Middle frontal gyrus (tissue), 1 donor: ENCODE data around the gene RGL1.
"Not testable (repeated sequence)": the region's sequence is repeated elsewhere in the genome, so short reads cannot be mapped to it uniquely, and the experiment has no call there.

ENCODE experiments used
- DNase-seq: peaks from one replicate; pipeline ENCODE4 v3.0.0-alpha.2; 2015; ENCODE audit warnings: low spot score; ENCODE audit errors: extremely low spot score

RGL1 gene

DNA sequence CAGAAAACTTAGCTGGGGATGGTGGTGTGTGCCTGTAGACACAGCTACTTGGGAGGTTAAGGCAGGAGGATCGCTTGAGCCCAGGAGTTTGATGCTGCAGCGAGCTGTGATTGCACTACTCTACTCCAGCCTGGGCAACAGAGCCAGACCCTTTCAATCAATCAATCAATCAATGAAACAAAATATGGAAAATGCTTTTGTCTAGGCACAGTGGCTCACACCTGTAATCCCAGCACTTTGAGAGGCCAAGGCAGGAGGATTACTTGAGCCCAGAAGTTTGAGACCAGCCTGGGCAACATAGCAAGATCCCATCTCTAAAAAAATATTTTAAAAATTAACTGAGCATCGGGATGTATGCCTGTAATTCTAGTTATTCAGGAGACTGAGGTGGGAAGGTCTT is 19.0 kb upstream of the RGL1 start:
- DNase-seq, result not testable (repeated sequence)

DNA sequence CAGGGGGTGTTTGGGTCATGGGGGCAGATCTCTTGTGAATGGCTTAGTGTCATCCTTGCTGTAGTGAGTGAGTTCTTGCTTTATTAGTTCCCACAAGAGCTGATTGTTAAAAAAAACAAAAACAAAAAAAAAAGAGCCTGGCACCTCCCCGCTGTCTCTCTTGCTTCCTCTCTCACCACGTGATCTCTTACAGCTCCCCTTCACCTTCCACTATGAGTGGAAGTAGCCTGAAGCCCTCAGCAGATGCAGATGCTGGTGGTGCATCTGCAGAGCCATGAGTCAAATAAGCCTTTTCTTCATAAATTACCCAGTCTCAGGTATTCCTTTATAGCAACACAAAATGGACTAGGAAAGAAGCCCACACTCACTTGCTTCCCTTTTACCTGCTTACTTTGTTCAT is 17.2 kb upstream of the RGL1 start:
- no peak for DNase-seq

DNA sequence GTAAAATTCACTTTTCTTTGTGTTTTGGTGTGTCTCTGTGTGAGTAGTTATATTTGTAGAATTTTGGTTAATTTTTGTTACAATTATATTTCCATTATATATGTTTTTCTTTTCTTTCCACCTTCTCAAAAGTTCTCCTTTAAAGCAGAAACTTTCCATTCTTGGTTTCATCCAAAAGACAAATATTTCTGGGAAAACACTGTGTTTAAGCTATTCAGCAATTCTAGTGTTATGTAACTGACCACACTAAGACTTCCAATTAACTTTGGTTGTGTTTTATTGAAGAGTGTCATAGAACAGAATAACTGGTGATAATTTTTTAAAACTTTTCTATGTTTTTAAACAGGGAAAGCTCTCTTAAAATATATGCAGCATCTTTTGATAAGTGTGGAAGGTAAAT is 13.6 kb upstream of the RGL1 start:
- DNase-seq, result no peak

DNA sequence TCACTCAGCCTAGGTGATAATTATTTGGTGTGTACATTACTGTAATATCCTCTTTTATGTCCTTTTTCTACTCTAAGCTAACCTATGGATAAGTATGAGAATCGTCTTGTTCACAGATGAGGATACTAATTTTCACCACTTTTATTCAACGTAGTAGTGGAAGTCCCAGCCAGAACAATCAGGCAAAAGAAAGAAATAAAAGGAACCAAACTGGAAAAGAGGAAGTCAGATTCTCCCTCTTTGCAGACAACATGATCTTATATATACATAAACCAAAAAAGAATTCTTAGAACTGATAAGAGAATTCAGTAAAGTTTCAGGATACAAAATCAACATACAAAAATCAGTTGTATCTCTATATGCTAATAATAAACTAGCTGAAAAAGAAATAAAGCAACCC is 12.6 kb upstream of the RGL1 start:
- DNase-seq, result no peak

DNA sequence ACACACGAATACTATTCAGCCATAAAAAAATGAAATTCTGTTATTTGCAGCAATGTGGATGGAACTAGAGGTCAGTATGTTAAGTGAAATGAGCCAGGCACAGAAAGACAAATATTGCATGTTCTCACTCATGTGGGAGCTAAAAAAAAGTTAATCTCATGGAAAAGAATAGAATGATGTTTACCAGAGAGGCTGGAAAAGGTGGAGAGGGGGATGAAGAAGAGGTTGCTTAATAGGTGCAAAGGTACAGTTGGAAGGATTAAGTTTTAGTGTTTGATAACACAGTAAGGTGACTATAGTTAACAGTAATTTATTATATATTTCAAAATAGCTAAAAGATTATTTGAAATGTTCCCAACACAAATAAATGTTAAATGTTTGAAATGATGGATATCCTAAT is 10.8 kb upstream of the RGL1 start:
- DNase-seq, result no peak

DNA sequence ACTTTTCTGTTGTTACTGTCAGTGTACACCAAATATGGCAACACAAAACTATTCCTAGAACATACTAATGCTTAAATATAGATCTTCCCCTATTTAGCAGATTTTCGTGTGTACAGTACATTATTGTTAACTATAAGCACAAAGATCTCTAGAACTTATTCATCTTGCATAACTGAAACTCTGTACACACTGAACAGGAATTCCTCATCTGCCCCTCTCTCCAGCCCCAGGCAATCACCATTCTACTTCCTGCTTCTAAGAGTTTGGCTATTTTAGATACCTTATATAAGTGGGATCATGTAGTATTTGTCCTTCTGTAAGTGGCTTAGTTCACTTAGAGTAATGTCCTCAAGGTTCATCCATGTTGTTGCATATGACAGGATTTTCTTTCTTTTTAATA is 4.5 kb upstream of the RGL1 start:
- no peak for DNase-seq

DNA sequence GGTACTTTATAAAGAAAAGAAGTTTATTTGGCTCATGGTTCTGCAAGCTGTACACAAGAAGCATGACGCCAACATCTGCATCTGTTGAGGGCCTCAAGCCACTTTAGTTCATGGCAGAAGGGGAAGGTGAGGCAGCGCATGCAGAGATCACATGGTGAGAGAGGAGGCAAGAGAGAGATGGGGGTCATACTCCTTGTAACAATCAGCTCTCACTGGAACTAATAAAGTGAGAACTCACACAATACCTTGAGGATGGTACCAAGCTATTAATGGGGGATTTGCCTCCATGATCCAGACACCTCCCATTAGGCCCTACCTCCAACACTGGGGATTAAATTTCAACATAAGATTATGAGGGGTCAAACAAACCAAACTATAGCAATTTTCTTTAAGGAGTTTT is 3.3 kb upstream of the RGL1 start:
- no peak for DNase-seq

DNA sequence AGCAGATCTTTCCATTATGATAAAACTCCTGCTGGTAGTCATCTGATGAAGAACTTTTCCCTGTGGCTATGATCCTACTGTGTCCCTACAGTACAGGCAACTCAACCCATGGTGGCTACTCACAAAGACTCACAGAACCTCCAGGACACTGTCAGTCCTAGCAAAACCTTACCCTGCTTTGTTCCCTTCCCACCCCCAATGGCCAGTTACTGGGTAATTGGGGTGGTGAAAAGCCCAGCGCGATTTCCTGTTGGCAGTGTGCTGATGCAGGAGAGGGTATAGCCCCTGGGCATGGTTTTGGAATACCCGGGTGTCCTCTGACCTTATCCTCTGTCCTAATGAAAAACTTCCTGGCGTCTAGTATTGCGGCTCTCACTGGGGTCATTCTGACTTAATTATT is 533 bp upstream of the RGL1 start:
- no peak for DNase-seq

DNA sequence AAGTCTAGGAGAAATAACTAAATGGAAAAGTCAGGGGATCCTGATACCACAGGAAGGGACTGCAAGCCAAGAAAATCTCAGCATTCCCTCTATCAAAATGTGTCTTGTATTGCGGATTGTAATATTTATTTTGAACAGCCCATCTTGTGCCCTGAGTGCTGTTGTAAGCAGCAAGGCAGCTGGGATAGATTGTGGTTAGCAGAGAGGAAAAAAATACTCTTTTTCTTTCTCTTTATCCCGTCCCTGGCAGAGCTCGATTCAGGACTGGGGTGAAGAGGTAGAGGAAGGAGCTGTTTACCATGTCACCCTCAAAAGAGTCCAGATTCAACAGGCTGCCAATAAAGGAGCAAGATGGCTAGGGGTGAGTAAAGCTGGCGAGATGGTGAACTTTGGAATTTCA is 1.2 kb downstream of the RGL1 start:
- no peak for DNase-seq

DNA sequence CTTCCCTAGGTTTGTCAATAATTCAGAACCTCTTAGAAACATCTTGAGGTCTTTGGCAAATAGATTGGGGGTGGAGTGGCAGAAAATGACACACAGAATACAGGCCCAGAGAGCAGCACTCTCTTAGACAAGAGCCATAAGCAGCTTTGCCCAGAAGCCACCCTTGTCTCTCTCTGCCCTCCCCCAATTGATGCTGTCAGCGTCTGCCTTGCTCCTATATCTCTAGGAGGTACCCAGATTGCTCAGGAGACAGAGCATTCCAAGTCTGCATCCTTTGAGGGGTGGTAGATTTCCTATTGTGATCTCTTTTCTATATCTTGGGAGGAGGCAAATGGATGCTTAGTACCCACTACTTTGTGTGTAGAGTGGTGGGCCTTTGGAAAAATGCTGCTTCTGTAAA is 1.8 kb downstream of the RGL1 start:
- DNase-seq, result no peak

DNA sequence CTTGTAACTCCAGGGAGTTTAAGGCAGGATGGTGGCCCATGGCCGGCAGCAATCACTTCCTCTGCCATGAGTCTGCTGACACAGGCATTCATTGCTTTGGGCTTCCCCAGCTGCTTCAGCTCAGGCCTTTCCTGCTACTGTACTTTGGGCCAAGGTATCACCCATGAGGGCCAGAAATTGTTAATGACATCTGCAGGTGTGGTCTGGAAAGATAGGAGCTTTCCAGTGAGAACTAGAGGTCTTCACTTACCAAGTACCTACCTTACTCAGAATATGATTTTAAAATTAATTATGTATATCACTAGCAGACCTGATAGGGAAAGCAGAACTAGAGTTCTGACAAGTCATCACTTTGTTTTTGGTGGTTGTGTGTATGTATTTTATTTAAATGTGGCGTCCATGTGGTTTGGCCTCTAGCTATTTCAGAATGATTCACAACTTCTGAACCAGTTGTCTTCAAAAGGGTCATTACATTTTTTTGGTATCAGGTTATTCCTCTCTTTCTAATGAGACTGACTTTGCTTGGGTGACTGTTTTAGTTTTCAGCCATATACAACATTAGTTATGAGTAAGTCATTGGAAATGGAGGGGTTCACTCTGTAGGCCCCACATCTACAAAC is 2.7 kb downstream of the RGL1 start:
- DNase-seq, result no peak

DNA sequence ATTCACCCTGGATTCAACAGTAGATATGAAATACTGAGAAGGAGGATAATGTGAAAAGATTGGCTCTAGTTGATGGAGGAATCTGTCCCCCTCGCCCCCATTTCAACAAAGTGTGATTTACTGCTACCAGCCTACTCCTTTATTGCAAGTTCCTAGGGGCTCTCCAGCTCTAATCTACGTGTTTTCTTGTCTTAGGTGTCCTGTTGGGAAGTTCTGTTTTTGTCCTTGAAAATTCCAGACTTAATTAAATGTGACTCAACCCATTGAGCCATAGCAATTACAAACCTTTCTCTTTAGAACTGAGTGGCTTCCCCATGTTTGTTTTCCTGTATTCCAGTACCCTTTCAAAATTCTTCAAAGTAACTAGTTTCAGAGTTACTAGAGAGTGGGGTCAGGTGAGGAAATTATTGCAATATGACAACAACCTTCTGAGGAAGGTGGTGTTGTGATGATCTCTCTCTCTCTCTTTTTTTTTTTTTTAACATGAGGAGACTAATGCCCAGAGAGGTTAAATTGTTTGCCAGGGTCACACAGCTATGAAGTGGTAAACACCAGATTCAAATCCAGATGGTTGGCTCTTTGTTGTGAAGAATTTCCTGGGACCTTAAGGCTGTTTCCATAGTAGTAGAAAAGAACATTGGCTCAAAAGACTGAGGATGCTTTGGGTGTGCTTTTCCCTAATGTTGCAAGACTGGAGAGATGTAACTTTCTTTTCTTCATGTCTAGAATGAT is 3.5 kb downstream of the RGL1 start:
- no peak for DNase-seq

DNA sequence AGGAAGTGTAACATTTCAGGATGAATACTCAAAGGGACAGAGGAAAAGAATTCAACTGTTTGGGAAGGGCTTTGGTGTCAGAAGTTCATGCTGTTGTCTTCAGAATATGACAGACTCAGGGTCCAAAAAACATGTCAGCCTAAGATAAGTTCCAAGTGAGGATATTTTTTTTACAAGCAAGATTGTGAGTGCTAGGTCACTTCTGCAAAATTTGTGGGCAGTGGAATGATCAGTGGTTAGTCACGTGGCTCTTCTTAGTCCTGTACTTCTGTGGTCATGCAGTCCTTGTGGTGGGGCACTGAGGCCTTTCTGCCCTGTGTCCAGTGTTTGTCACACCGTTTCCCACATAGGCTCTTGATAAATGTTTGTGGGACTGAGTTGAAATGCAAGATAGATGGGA is 5.2 kb downstream of the RGL1 start:
- no peak for DNase-seq

DNA sequence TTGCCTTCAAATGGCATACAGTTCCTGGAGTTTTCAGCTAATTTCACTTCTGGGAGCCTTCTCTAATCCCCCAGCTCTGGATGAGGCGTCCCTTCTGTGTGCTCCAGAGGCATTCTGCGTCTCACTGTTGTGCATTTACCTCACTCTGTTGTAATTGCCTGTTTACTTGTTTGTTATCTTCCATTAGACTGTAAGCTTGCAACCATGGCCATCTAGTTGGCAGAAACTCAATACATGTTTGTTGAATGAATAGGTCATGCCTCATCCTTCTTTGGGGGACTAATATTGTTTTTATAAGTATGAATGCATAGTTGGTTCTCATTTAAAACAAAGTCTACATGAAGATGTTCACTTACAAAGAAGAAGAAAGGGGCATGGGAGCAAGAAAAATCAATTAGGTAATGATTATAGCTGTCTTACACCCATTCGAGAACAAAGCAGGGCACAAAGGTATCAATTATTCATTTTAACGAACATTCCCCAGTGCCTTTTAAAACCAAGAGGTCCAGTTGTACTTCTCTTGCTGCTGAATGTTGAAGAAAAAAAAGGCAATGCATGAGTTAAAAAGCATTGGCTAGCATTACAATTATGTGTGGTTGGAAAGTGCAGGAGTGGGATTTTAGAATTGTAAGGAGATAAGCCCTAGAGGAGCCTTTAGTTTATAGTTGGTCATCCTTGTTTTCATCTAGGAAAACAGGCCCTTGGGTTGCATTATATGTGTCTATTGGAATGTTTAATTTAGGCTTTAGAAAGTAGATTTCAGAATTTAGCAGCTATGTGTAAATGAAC is 6.0 kb downstream of the RGL1 start:
- DNase-seq, result no peak

DNA sequence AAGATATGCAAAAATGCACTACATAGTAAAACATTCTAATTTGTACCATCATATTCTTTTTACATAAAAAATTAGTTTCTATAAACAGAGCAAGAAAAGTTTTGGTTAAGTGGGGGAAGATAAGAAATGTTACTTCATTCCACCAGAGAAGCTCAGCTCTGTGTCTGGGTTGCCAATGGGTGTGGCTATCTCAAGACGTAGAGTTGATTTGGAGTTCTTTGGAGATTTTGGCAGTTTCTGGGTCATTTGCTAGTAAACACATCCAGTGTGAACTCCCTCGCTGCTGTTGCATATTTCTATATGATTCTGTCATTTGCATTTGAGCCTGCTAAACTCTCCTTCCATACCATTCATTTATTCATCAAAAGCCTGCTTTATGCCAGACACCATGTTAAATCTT is 7.2 kb downstream of the RGL1 start:
- no peak for DNase-seq

DNA sequence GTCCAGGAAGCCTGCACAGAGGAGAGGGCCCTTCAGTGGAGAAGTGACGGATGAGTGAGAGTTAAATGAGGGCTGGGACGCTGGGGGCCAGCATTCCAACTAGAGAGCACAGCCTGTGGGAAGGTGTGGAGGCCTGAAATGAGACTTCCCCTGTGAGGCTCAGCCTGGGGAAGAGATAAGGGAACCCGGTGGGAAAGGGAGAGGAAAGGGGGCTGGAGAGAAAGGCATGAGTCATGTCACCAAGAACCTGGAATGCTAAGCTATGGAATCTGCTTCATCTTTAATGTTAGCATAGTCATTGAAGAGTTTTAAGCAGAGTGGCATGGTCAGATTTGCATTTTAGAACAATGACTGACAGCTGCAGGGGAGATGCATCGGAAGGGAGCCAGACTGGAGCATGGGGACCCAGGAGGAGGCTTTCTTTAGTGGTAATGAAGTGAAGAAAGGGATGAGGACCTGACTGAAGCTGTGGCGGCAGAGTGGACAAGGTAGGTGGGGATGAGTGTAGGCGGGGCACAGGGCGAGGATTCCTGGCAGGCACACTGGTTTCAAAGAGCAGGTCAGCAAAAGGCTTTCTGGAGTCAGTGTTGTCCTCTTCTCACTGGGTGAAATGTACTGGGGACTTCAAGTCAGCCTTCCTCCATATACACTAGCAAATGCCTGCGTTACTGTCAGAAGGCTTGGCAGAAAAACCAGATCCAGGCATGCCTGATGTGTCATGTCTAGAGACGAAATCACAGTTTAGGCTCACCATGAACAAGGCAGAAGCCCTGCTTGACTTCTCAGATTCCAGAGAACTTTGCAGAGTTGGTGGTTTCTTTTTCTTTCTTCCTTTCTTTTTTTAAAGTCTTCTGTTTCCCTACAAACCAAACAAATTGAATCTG is 8.0 kb downstream of the RGL1 start:
- no peak for DNase-seq

DNA sequence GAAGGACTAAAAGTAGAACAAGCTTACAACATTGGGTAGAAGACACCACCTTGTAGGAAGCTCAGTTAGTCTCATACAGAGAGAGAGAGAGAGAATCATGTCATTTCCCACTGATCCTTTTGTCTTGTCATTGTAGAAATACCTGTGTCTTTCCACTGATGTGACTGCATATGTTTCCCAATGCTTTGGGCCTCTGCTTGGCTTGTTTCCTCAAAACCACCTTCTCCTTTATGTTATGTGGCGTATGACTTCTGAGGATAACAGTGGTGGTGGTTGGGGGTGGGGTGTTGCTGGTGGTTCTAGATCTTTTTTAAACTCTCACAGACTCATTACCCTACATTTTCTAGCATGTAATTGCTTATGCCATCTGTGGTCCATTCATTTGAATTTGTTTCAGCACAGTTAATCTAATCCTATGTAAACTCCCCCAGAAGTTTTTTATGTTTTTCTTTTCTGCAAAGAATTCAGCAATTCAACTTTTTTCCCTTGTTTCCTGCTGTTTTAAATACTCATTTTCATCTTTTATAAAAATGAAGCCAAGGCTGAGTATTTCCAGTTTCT is 9.3 kb downstream of the RGL1 start:
- no peak for DNase-seq

DNA sequence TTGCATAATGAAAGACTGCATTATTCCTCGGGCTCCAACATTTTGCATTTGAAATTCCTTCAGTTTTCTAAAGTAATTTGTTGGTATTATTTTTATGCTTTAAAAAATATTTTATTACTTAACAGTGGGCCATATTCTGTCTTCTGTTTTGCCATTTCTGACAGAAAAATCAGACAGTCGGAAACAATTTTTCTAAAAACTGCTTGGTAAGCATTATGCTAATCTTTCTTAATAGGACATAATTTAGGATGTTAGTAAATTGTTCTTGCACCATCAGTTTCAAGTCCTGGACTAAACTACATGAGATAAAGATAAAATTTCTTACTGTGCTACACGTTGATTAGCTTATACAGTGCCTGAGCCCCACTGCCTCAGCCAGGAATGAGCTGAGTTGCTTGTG is 11.2 kb downstream of the RGL1 start:
- no peak for DNase-seq

DNA sequence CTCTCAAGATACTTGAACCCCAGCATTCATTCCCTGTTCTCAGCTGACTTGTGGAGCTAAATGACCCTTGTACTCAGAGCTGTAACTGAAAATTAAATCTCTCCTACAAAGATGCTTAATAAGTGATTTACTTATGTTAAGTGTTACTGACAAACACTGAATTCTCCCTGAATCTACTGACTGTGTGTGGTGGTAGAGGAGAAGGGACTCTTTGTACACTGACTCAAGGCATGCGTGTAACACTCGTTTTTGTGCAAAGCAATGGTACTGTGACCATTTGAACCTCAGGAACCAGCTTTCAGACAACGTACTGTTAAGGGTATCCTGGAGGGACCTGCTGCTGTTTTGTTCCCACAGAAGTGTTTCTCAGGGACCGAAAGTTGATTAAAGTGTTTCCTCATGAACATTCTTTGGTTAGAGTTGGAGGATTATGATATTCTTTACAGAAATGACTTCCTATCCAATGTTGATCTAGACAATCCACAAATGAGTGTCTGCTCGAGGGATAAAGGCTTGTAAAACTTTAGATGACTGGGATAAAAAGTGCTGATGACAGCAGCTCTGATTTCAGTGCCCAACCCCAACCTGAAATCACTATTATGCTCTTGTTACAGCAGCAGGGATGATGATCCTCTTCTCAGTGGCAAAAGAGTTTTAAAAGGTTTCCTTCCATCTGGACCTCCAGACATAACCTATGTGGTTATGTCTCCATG is 12.8 kb downstream of the RGL1 start:
- no peak for DNase-seq

DNA sequence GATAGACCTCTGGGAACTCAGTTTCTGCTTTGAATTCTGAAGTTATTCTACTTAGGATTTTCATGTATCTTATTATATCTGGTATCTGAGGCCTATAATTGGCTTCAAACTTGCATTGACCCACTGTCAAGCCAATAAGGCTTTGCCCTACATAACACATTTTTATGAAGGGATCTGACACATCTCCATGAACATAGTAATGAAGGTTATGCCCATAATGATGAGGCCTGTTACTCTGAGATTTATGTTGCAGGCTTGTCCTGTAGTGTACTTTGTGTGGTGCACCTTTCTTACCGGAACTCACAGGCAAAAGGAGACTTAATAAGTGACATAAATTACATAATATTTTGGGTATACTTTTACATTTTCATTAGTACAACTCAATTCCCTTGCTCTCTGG is 14.1 kb downstream of the RGL1 start:
- DNase-seq, result no peak
